Panc1 (cell line): Measurements from ENCODE around the gene MPDU1. TPM values are rescaled to one million over a fixed set of nuclear protein-coding genes. Genes with fewer than 3 reads are reported as not detected.
A peak's percentile ranks its signal among the peaks of the same experiment; 100 is the strongest.

ENCODE experiments used
- ATAC-seq: fragments of 200-7000 bp; cut with Tn5 transposase; 2 replicates; pipeline ENCODE4 v1.9.1; 2020; ENCODE audit warnings: mild to moderate bottlenecking, moderate library complexity
- BruUV-seq: library from RNA; stranded (reverse); fragments of 400-500 nt; replicated peaks from 2 replicates; lab custom pipeline; 2021; lab: Mats Ljungman, UMichigan
- CTCF ChIA-PET: fragments of 300-600 bp; sonication (Branson Sonifier 250); formaldehyde crosslinking; loops from one replicate; lab custom pipeline; 2022; ENCODE audit warnings: antibody characterized with exemption; lab: Charles Lee
- POLR2A ChIA-PET: fragments of 300-600 bp; sonication (Branson Sonifier 250); formaldehyde crosslinking; loops from one replicate; lab custom pipeline; 2022; ENCODE audit warnings: antibody characterized with exemption; lab: Charles Lee
- DNase-seq: peaks from one replicate; pipeline ENCODE4 v3.0.0-alpha.2; 2010; ENCODE audit warnings: low read depth, low spot score
- H3K27ac ChIP-seq: 2 replicates; pipeline ENCODE4 v1.5.1; 2011; ENCODE audit warnings: mild to moderate bottlenecking, low read length, inconsistent platforms
- H3K27me3 ChIP-seq: fragments of 200-500 bp; sonication (Bioruptor generic); 2 replicates; pipeline ENCODE4 v1.6.0; 2014; ENCODE audit warnings: low read length, inconsistent platforms; ENCODE audit not compliant: control insufficient read depth, insufficient read depth
- H3K36me3 ChIP-seq: fragments of 200-500 bp; sonication (Bioruptor generic); 2 replicates; pipeline ENCODE4 v1.5.1; 2014; ENCODE audit warnings: inconsistent platforms, mild to moderate bottlenecking, low read length, moderate library complexity; ENCODE audit not compliant: control insufficient read depth, insufficient read depth
- H3K4me1 ChIP-seq: 2 replicates; pipeline ENCODE4 v1.5.1; 2011; ENCODE audit warnings: inconsistent platforms, mild to moderate bottlenecking, low read length, moderate library complexity; ENCODE audit not compliant: control insufficient read depth, insufficient read depth
- H3K4me3 ChIP-seq, 2 experiments: 2 replicates each; pipeline ENCODE4 v1.5.1; 2011 to 2012; ENCODE audit warnings: low read depth in 2 of 2, low read length in 2 of 2, mild to moderate bottlenecking in 2 of 2, inconsistent platforms in 1 of 2, moderate library complexity in 1 of 2
- H3K9me3 ChIP-seq: fragments of 200-500 bp; sonication (Bioruptor generic); 2 replicates; pipeline ENCODE4 v1.5.1; 2014; ENCODE audit warnings: low read depth, mild to moderate bottlenecking, inconsistent platforms, low read length, moderate library complexity; ENCODE audit not compliant: control insufficient read depth, insufficient read depth
- POLR2AphosphoS5 ChIP-seq: IDR thresholded peaks from 2 replicates; pipeline ENCODE4 v1.6.1; 2012; ENCODE audit warnings: mild to moderate bottlenecking, low read depth, low read length, moderate library complexity
- SIN3A ChIP-seq: IDR thresholded peaks from 2 replicates; pipeline ENCODE4 v1.6.1; 2012; ENCODE audit warnings: low read depth, mild to moderate bottlenecking, low read length, moderate library complexity, borderline replicate concordance; ENCODE audit not compliant: insufficient read depth
- TCF7L2 ChIP-seq: IDR thresholded peaks from 2 replicates; pipeline ENCODE4 v1.6.1; 2011; ENCODE audit warnings: mild to moderate bottlenecking, low read depth, low read length, inconsistent platforms
- in situ Hi-C: cut with HindIII; loops from 2 replicates; pipeline ENCODE4 v1.10.0; 2016; ENCODE audit warnings: low sequenced_read_pairs, low pct_unique_long_range_greater_than_20kb
- intact Hi-C: fragments of 100-400 bp; cut with micrococcal nuclease; formaldehyde crosslinking; loops from one replicate; pipeline ENCODE4 v1.10.0; 2022; ENCODE audit not compliant: unreplicated experiment
- total RNA-seq: library from RNA; stranded (reverse); gene quantifications from one replicate; pipeline ENCODE4 v1.2.1, GENCODE V29; 2021; ENCODE audit not compliant: unreplicated experiment
- TF ChIP-seq, protein P1 (sequence below): fragments of 450-650 bp; IDR thresholded peaks from 2 replicates; pipeline ENCODE4 v1.5.1; 2017; ENCODE audit warnings: mild to moderate bottlenecking
- TF ChIP-seq, protein P2 (sequence below), 2 experiments: IDR thresholded peaks; 2 replicates each; pipeline ENCODE4 v1.6.1; 2011 to 2012; ENCODE audit warnings: low read depth in 2 of 2, control low read depth in 1 of 2, low read length in 1 of 2, mild to moderate bottlenecking in 1 of 2, moderate library complexity in 1 of 2; ENCODE audit not compliant: insufficient read depth in 1 of 2

The MPDU1 gene
- total RNA-seq, 1 experiment from 2014 or later, result 47.1 TPM

DNA sequence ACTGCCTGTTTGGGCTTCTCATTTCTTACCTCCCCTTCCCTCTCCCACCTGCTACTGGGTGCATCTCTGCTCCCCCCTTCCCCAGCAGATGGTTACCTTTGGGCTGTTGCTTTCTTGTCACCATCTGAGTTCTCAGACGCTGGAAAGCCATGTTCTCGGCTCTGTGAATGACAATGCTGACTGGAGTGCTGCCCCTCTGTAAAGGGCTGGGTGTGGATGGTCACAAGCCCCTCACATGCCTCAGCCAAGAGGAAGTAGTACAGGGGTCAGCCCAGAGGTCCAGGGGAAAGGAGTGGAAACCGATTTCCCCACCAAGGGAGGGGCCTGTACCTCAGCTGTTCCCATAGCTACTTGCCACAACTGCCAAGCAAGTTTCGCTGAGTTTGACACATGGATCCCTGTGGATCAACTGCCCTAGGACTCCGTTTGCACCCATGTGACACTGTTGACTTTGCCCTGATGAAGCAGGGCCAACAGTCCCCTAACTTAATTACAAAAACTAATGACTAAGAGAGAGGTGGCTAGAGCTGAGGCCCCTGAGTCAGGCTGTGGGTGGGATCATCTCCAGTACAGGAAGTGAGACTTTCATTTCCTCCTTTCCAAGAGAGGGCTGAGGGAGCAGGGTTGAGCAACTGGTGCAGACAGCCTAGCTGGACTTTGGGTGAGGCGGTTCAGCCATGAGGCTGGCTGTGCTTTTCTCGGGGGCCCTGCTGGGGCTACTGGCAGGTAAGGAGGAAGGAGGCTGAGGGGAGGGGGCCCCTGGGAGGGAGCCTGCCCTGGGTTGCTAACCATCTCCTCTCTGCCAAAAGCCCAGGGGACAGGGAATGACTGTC lies 4.4 kb upstream of the MPDU1 start, which contains the start of gene CD68:
Gene CD68, plus strand, starts transcription at position 638 of the 833 bp plus-strand sequence. Its CDS starts 40 bp downstream, at position 678.
- no peaks in the 10 kb centered on the region for H3K27me3 ChIP-seq
- peak within 1 kb of the TSS in 1 of 2 experiments; percentile 45; a peak in 3 of 4 replicates for H3K4me3 ChIP-seq
- H3K4me1 ChIP-seq, result peaks cover 70% of the 10 kb centered on the region

DNA sequence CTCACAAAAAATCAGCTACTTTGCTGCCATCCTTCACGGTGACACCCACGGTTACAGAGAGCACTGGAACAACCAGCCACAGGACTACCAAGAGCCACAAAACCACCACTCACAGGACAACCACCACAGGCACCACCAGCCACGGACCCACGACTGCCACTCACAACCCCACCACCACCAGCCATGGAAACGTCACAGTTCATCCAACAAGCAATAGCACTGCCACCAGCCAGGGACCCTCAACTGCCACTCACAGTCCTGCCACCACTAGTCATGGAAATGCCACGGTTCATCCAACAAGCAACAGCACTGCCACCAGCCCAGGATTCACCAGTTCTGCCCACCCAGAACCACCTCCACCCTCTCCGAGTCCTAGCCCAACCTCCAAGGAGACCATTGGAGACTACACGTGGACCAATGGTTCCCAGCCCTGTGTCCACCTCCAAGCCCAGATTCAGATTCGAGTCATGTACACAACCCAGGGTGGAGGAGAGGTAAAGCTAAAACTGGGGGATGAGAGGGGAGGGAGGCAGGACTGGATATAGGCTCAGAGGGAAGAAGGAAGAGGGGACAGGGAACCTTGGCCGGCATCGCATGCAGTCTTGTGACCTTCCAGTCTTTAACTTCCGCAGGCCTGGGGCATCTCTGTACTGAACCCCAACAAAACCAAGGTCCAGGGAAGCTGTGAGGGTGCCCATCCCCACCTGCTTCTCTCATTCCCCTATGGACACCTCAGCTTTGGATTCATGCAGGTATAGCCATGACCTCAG lies 3.6 kb upstream of the MPDU1 start:
- H3K4me3 ChIP-seq, result peak overlapping the region in 1 of 2 experiments; percentile 45; a peak in 3 of 4 replicates
- in situ Hi-C loops (no loop called here), intact Hi-C loops (no loop called here)
- ATAC-seq (no peak; the same call in 1 of the 2 replicates), DNase-seq (no peak)
- BruUV-seq, result no TSS peak
- TF ChIP-seq SIN3A (no peak), POLR2AphosphoS5 (no peak), TCF7L2 (no peak)
- TF ChIP-seq, protein P1, sequence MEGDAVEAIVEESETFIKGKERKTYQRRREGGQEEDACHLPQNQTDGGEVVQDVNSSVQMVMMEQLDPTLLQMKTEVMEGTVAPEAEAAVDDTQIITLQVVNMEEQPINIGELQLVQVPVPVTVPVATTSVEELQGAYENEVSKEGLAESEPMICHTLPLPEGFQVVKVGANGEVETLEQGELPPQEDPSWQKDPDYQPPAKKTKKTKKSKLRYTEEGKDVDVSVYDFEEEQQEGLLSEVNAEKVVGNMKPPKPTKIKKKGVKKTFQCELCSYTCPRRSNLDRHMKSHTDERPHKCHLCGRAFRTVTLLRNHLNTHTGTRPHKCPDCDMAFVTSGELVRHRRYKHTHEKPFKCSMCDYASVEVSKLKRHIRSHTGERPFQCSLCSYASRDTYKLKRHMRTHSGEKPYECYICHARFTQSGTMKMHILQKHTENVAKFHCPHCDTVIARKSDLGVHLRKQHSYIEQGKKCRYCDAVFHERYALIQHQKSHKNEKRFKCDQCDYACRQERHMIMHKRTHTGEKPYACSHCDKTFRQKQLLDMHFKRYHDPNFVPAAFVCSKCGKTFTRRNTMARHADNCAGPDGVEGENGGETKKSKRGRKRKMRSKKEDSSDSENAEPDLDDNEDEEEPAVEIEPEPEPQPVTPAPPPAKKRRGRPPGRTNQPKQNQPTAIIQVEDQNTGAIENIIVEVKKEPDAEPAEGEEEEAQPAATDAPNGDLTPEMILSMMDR, result no peak
- TF ChIP-seq, protein P2, sequence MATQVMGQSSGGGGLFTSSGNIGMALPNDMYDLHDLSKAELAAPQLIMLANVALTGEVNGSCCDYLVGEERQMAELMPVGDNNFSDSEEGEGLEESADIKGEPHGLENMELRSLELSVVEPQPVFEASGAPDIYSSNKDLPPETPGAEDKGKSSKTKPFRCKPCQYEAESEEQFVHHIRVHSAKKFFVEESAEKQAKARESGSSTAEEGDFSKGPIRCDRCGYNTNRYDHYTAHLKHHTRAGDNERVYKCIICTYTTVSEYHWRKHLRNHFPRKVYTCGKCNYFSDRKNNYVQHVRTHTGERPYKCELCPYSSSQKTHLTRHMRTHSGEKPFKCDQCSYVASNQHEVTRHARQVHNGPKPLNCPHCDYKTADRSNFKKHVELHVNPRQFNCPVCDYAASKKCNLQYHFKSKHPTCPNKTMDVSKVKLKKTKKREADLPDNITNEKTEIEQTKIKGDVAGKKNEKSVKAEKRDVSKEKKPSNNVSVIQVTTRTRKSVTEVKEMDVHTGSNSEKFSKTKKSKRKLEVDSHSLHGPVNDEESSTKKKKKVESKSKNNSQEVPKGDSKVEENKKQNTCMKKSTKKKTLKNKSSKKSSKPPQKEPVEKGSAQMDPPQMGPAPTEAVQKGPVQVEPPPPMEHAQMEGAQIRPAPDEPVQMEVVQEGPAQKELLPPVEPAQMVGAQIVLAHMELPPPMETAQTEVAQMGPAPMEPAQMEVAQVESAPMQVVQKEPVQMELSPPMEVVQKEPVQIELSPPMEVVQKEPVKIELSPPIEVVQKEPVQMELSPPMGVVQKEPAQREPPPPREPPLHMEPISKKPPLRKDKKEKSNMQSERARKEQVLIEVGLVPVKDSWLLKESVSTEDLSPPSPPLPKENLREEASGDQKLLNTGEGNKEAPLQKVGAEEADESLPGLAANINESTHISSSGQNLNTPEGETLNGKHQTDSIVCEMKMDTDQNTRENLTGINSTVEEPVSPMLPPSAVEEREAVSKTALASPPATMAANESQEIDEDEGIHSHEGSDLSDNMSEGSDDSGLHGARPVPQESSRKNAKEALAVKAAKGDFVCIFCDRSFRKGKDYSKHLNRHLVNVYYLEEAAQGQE (IDR thresholded peaks at IDR 0.05; ENCODE audit: insufficient read depth in 1 of 2, low read depth in 2 of 2, low read length in 1 of 2), result no peak
- no peaks in the 10 kb centered on the region for H3K27me3 ChIP-seq
- ChIA-PET CTCF (interaction anchor here (0.6 to 1.4 kb wide), 4 partner anchors 20 to 366 kb away, joined by 3 to 4 read pairs (median 3); partner anchors contain the start of gene TP53), POLR2A (interaction anchor here (0.8 to 1.0 kb wide), 2 partner anchors 107 to 109 kb away, joined by 6 read pairs; partner anchors contain the start of genes TP53 and WRAP53)
- no peaks in the 10 kb centered on the region for H3K9me3 ChIP-seq
- H3K36me3 ChIP-seq, result peaks cover 15% of the 10 kb centered on the region
- H3K27ac ChIP-seq, result peak overlapping the region; percentile 85
- peaks cover 72% of the 10 kb centered on the region for H3K4me1 ChIP-seq

More for the DNA sequence above, 4.4 kb upstream of the MPDU1 start, which contains the start of gene CD68:
- TF ChIP-seq SIN3A (peak; percentile 94; the same call in 1 of the 2 replicates), POLR2AphosphoS5 (peak; percentile 98), TCF7L2 (no peak)
- TF ChIP-seq, protein P1, result no peak
- TF ChIP-seq, protein P2 (IDR thresholded peaks at IDR 0.05; ENCODE audit: insufficient read depth in 1 of 2, low read depth in 2 of 2, low read length in 1 of 2), result no peak
- Histone ChIP-seq H3K9me3 (no peaks in the 10 kb centered on the region), H3K27ac (peak within 1 kb of the TSS; percentile 85), H3K36me3 (peaks cover 22% of the 10 kb centered on the region)
- intact Hi-C loops, result no loop called here
- in situ Hi-C loops, result no loop called here
- BruUV-seq, result no TSS peak
- CTCF ChIA-PET, result interaction anchor here (1.4 kb wide), 1 partner anchor 19 kb away, joined by 3 read pairs; no protein-coding TSS in a partner anchor
- ATAC-seq (peak; percentile 66), DNase-seq (peak; percentile 98)
- POLR2A ChIA-PET, result interaction anchor here (0.8 to 1.0 kb wide), 2 partner anchors 108 to 109 kb away, joined by 6 read pairs; partner anchors contain the start of genes TP53 and WRAP53
